NCI-H1417 treated with DMSO at 0.1 percent for 48 hours (cell line): ENCODE data around the gene MMUT.
"Not testable (repeated sequence)": the region's sequence is repeated elsewhere in the genome, so short reads cannot be mapped to it uniquely, and the experiment has no call there.

ENCODE experiments used
- DNase-seq: peaks from one replicate; lab custom pipeline; 2025; lab: John Stamatoyannopoulos, UW

Gene MMUT

GRCh38 chr6:49462927-49463611 lies at the start of gene MMUT, which contains the start of gene CENPQ:
Gene MMUT (minus strand): TSS chr6:49463253. CDS start chr6:49459466, 3,787 bp downstream.
Gene CENPQ (plus strand): TSS chr6:49463370. CDS start chr6:49470177, 6,807 bp downstream.
- peak; percentile 67 for DNase-seq

GRCh38 chr6:49509342-49509741 lies 46.3 kb upstream of the MMUT start:
- DNase-seq, result no peak

- no peak for DNase-seq
Observed at GRCh38 chr6:49506569-49507111, 43.6 kb upstream of the MMUT start.

GRCh38 chr6:49504666-49505065 lies 41.6 kb upstream of the MMUT start:
- DNase-seq, result no peak

- DNase-seq, result no peak
Observed at GRCh38 chr6:49499623-49500022, 36.6 kb upstream of the MMUT start, which contains the start of gene GLYATL3. Gene GLYATL3 (plus strand): TSS chr6:49499923. CDS start chr6:49511991, 12,068 bp downstream.

- no peak for DNase-seq
Observed at GRCh38 chr6:49499126-49499525, 36.1 kb upstream of the MMUT start.

GRCh38 chr6:49497304-49497703 lies 34.3 kb upstream of the MMUT start:
- DNase-seq, result peak; percentile 28

- no peak for DNase-seq
Observed at GRCh38 chr6:49490633-49491032, 27.6 kb upstream of the MMUT start.

GRCh38 chr6:49483380-49483779 lies 20.3 kb upstream of the MMUT start:
- not testable (repeated sequence) for DNase-seq

GRCh38 chr6:49481846-49482245 lies 18.8 kb upstream of the MMUT start:
- DNase-seq, result not testable (repeated sequence)

GRCh38 chr6:49479308-49479970 lies 16.4 kb upstream of the MMUT start:
- no peak for DNase-seq

GRCh38 chr6:49476564-49476963 lies 13.5 kb upstream of the MMUT start:
- not testable (repeated sequence) for DNase-seq

- DNase-seq, result no peak
Observed at GRCh38 chr6:49468042-49468441, 5.0 kb upstream of the MMUT start.

- DNase-seq, result no peak
Observed at GRCh38 chr6:49464691-49465090, 1.6 kb upstream of the MMUT start.

- no peak for DNase-seq
Observed at GRCh38 chr6:49463612-49463967, 537 bp upstream of the MMUT start.

- DNase-seq, result no peak
Observed at GRCh38 chr6:49462599-49462926, 490 bp downstream of the MMUT start.

- no peak for DNase-seq
Observed at GRCh38 chr6:49462071-49462470, 982 bp downstream of the MMUT start.

- DNase-seq, result no peak
Observed at GRCh38 chr6:49457771-49458170, 5.3 kb downstream of the MMUT start.

- no peak for DNase-seq
Observed at GRCh38 chr6:49454787-49455709, 8.0 kb downstream of the MMUT start.

GRCh38 chr6:49453221-49453620 lies 9.8 kb downstream of the MMUT start:
- DNase-seq, result no peak

GRCh38 chr6:49430866-49431265 lies 32.2 kb downstream of the MMUT start:
- DNase-seq, result no peak

- no peak for DNase-seq
Observed at GRCh38 chr6:49430187-49430586, 32.9 kb downstream of the MMUT start.
